Measurements from ENCODE around the gene ENKUR.
"Not testable (repeated sequence)": the region's sequence is repeated elsewhere in the genome, so short reads cannot be mapped to it uniquely, and the experiment has no call there.

The ENKUR gene

DNA sequence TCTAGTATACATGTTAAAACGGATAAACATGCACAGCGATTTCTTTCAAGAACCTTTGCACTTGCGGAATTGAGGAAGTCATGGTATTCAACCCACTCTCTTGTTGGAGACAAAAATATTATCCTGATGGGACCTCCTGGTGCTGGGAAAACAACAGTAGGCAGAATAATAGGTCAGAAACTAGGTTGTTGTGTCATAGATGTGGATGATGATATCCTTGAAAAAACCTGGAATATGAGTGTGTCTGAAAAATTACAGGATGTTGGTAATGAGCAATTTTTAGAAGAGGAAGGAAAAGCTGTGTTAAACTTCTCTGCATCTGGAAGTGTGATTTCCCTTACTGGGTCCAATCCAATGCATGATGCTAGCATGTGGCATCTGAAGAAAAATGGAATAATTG is 7.3 kb upstream of the ENKUR start:
- DNase-seq (ENCODE audit: low read depth), result no peak

DNA sequence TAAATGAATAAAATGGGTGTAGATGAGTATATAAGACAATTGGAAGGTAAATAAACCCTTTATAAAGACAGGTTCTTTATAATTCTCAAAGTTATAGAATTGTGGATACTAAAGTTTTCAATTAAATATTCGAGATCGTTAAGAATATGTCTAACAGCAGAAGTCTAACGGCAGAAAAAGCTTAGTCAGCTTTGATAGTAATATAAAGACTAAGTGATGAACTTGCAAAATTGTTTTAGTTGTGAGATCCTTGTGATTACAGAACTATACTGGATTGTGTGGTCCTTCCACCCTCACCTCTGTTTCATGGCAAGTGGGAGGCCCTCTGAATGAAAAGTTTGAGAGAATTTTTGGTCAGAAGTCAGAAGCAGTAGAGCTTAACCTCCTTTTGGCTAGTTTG is 2.7 kb upstream of the ENKUR start:
- no peak for DNase-seq (ENCODE audit: low read depth)

DNA sequence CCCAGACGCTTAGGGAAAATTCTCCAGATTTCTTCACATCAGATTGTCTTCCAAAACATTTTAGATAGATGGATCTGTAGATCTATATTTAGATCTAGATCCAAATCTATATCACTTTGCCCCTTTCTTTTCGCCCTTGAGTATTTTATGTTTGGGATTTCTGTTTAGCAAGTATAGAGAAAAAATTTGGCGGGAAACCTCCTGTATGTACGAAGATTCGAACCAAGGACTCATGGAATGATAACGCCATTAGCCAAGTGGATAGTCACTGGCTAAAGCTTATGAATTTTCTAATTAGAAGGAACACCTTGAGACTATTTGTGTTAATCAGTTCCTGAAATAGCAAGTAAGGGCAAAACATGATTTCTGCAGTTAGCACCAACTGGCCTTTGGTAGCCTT is 1.7 kb upstream of the ENKUR start:
- DNase-seq (ENCODE audit: low read depth), result no peak

DNA sequence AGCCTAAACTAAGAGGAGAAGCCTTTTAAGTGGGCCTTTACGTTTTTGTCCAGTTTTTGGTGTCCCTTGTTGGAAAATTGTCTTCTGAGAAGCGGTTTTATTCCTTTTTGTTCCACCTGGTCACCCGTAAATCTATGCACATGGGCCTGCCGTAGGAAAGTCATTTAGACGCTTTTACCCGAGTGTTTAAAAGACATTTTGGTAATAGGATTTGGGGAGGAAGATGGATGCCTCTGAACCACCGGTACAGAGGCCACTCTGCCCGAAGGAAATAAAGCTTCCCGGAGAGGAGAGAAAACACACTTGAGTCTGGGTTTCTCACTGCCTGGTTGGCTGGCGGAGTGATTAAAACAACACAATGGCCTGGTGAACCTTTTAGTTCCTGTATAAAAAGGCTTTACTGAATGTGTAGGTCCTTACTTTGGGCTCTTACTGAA is 1.2 kb upstream of the ENKUR start:
- no peak for DNase-seq (ENCODE audit: low read depth)

DNA sequence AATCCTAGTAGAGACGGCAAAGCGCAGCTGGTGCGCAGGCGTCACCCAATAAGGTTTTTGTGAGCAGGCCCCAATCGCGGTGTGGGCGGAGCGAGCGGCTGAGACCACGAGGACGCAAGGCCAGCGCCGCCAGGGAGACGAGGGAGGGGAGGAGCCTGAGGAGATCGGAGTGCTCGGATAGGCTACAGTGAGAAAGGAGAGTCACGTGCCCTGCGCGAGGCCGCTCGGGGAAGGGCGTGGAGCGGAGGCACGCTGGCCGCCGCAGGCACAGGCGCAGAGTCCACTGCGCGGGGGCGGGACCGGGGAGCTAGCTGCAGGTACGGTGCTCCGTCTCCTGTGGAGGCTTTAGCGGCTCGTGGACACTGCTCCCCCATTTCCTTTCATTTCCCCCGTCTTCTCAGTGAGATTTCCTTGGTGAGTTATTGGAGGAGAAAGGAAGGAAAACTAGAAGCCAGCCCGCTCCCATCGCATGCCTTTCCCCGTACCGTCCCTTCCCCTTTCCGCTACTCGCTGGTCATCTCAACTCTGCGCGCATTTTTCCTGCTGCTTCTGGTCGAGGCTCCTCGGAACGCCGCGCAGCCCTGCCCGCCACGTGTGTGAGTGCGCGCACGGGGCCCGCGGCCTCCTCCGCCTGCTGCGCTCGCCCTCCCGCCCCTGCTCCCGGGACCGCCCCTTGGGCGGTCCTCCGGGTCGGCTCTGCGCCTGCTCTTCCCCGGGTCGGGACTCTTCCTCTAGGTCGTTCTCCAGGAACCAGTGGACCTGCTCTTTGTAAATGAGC is 607 bp upstream of the ENKUR start, which contains the start of gene THNSL1:
TSS of gene THNSL1 (plus strand) at position 237 of the 778 bp plus-strand sequence. CDS start 6,612 bp downstream, outside the sequence.
- DNase-seq (ENCODE audit: low read depth), result peak; percentile 96

DNA sequence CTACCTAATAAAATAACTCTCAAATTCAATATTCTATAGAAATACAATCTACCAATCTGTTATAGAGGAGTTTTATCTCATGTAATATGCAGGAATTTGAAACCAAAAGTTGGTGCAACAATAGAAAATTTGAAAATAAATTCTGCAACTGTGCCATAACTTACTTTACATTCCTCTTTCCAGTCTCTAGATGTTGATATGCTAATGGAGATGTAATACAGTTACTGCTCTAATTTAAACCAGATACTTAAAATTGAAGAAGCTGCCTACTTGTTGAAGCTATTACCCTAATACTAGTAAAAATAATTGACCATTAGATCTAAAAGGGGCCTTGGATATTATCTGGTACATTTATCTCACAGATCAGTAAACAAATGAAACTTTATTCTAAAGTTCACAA is 1.4 kb downstream of the ENKUR start:
- DNase-seq (ENCODE audit: low read depth), result no peak

DNA sequence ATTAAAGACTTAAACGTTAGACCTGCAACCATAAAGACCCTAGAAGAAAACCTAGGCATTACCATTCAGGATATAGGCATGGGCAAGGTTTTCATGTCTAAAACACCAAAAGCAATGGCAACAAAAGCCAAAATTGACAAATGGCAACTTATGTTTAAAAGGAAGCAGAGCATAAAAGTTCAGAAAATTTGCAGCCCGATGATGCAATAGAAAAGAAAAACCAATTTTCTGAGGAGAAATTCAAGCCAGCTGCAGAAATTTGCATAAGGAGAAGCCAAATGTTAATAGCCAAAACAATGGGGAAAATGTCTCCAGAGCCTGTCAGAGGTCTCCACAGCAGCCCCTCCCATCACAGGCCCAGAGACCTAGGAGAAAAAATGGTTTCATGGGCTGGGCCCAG is 4.4 kb downstream of the ENKUR start:
- not testable (repeated sequence) for DNase-seq (ENCODE audit: low read depth)

DNA sequence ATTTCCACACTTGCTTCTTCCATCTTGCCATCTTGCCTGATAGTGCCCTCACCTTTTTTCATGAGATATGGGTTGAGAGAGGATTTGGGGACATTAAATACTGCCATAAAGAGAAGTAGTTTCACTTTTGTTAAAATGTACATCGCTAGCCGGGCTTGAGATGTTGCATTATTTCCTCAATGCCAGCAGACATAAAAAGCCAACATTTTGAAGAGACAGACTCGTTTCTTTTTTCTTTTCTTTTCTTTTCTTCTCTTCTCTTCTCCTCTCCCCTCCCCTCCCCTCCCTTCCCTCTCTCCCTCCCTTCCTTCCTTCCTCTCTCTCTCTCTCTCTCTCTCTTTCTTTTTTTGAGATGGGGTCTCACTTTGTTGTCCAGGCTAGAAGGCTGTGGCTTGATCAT is 17.9 kb downstream of the ENKUR start:
- DNase-seq (ENCODE audit: low read depth), result no peak

DNA sequence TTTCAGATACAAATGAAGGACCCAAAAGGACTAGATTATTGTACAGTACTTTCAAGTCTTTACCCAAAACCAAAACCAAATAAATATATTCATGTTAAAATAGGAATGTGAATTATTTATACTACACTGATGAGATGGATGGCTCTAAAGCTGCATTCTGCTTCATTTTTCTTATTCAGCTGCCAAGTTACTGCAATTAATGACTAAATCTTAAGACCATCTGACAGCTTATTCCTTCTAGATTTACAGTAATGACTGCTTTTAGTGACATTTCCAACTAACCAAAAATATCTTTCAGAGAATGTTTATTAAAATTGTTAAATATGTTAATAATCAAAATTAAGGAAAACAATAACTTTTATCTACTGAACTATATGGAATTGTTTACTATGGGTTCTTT is 20.9 kb downstream of the ENKUR start:
- DNase-seq (ENCODE audit: low read depth), result no peak

DNA sequence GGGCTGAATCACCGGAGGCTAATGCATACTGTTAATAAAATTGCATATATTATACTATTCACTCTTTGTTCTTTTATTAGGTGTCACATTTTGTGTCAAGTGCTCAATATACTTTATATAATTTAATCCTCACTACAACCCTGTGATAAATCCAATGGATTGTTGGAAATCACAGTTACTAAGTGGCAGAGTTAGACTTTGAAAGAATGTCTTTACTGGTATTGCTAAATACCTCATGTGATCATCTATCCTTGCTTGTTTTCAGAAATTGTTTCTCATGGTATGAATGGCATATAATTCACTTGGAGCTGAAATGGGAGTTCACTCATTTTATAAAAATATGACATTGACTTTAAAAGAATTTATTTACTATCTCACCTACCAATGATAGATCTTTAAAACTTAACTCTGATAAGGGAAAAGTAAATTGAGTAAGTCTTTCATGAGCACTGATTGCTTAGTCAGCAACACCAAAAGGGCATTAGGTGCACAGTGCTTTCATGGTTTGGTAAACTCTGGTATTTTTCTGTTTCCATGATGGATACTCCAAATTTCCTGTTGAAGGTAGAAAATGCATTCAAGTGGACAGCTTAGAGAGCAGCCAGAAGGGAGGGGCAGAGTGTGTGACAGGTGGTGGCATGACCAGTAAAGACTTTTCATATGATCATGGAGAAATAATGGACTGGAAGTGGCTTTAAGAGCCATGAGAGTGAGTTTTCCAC is 22.6 kb downstream of the ENKUR start:
- DNase-seq (ENCODE audit: low read depth), result no peak

DNA sequence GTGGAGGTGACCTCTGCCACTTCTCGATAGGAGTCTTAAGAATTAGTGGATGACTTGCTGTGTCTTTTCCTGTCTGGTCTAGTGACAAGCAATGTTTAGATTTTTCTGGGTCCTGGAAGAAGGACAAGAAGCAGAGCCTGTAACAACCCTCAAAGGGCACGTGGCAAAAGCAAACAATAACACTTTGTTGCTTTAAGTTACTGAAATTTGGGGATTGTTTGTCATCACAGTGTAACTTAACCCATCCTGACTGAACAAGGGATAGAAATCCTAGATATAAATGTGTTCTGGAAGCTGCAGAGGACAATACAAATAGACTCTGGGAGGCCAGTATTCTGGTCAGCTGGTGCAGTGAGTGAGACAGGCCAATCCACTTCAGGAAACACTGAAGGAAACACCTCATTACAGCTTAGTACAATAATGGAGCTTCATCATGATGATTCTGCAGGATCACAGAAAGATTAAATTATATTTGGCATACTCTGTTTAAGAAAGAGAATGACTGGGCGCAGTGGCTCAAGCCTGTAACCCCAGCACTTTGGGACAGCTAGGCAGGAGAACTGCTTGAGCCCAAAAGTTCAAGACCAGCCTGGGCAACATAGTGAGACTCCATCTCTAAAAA is 23.3 kb downstream of the ENKUR start:
- no peak for DNase-seq (ENCODE audit: low read depth)

DNA sequence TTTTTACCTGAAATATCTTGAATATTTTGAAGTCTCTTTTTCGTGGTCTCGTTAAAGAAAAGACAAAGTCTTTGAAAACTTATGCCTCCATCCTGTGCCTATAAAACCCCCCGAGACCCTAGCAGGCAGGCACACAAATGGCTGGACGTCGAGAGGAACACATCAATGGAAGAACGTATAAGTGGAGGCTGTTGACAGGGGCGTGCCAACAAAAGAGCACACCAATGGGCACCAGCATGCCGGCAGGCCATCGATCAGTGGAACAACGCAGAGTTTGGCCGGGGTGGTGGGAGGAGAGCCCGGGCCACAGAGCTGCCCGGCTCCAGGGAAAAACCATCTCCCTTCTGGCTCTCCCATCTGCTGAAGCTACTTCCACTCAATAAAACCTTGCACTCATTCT is 24.7 kb downstream of the ENKUR start:
- no peak for DNase-seq (ENCODE audit: low read depth)

DNA sequence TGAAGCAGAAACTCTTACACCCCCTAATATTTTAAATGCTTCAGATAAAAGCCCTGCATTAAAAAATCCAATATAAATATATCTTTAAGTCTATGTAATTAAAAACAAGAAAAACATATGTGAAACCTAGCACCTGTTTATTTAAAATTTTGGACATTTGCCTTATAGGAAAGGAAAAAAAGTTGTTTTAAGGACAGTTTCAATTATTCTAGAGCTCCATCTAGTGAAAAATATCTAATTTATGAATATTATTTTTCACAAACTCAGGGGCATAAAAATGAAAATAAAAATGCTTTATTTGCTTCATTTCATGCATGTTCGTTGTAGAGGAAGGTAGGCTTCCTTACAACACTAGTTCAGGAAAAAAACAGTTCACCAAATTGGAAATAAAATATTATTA is 26.1 kb downstream of the ENKUR start:
- DNase-seq (ENCODE audit: low read depth), result no peak

DNA sequence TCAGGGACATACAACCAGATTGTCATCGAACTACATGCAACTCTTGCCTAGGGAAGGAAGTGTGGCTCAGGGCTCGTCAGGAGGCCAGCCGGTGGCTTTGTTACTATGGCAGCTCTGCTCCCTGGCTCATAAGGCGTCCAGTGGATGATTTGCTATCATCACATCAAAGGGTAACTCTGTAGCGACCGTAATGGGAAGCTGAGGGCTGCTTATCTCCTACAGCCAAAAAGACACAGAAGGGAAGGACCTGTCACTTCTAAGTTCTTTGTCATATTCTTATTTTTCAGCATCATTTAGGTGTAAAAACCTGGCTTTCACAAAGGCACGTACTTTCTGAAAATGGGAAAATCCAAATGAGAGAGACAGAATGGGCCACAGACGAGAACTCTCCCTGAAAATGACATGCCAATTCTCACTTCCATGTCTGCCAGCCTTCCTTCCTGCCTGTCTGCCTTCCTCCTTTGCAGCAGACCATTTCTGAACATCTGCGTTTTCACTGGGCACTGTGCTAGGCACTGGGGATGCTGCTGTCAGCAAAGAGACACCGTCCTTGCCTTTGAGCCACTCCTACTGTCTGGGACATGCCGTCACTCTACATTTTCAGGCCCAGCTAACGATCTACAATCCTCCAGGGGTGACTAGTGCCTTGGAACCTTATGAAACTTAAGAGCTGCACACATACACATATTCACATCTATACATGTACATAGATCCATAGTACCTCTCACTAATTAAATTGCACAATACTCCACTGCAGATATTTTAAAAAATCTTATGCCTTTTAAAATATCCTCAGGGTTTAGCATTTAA is 26.9 kb downstream of the ENKUR start:
- no peak for DNase-seq (ENCODE audit: low read depth)

DNA sequence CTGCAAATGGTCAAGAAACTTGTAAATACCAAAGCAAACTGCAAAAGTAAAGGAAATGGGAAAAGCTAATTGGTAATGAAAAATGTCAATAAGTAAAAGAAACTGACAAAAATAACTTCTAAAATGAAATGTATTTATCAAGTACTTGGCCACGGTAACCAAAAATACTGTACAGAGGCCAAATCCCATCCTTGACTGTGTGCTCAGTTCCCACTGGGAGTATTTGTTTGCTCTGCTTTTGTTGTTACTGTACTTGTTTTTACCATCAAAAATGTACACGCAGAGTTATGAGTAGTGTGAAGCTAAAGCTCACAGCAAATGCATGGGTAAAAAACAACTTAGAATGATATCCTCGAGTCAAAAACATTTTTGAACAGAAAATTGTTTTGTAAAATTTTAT is 31.1 kb downstream of the ENKUR start:
- no peak for DNase-seq (ENCODE audit: low read depth)

DNA sequence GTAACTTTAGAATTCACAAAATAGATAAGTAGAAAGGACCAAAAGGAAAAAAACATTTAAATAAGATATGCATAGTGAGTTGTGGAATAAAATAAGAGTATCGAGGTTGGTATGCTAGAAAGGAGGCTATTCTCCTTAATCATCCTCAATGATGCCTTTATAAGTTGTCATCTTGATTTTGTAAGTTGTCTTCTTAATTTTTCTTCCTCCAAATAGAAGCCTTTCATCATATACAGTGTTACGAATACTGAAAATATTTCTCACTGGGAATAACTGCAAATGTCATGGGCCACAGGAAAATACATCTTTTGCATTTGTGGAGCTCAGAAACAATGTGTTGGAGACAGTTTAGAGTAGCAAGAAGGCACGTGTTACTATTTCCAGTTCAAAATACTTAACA is 32.0 kb downstream of the ENKUR start:
- DNase-seq (ENCODE audit: low read depth), result no peak

DNA sequence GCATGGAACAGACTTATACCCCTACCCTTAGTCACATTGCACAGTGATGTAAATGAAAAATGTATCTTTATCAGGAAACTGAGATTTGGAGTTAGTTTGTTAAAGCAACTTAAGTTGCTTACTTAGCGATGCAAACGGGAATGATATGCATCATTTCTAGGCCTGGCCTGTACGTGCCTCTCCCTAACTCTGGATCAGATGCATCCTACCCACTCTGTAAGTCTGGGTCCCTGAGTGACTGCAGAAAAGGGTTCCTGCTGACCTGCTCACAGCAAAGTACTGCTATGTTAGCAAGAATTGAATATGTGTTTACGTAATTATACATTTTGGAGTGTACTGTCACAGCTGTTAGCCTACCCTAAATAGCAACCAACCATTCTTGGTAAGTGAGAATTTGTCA is 32.8 kb downstream of the ENKUR start:
- DNase-seq (ENCODE audit: low read depth), result no peak

DNA sequence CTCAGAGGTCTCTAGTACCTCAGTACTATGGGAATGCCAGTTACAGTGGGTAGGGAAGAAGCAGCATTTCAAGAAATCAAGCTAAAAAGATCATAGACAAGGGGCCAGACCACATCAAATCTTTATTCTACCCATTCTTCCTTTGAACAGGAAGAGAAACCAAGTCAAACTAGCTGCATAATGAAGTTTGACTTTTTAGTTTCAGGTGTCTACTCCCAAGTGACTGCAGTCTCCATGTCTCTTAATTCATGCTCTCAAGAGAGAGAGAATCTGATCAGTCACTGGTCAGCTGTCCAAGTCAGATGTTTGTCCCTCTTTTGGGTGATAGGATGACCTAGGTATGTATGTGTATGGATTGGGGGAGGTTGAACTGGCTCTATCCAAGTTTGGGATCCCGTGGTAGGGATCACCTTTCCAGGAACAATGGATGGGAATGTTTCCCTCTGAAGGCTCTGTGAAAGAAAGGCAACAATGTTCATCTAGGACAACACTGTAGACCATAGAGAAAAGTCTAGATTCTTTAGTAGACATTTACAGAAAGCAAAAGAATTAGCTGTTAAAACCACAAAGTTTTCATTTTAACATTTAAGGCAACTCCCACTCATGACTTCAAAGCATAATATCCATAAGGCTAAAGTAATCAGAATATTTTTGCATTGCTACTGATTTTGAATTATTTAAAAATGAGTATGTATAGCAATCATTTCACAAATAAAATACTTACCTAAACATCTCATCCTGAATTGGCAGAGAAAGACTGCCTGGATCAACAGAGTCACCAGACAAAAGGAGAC is 33.4 kb downstream of the ENKUR start:
- DNase-seq (ENCODE audit: low read depth), result no peak

DNA sequence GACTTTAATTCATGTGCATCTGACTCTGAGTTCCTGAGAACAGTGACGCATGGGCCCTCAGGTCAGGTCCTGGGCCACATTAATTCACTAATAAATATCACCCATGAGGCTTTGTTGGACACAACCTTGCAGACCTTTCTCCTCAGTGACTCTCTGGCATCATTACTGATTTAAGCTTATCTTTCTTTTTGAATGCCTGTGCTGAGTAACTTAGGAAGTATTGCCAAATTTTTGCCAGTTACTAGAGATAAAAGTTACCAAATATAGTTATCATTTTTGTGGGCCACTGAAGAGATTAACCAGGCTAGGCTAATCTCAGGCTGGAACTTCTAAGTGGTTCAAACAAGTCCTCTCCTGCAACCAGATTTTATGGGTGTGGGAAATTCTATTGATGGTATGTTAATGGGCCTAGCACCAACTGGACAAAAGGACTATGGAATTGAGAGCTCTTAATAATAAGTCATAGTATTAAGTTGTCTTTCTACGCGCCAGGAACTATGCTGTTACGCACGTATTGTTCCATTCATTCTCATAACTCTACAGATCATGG is 34.7 kb downstream of the ENKUR start:
- no peak for DNase-seq (ENCODE audit: low read depth)

DNA sequence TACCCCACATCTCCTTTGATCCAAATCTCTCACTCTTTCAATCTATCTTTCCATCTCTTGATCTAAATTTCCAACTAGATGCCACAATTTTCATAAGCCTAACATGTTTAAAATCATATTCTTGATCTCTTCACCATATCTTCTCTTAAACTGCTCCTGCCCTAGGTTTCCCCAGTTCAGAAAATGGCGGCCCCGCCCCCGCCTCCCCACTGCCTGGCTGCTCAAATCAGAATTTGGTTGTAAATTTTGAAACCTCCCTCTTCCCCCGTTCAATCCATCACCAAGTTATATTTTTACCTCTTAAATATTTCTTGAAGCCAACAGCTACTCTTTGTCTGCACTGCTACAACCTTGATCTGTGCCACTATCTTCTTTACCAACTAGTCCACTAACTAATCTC is 36.3 kb downstream of the ENKUR start:
- DNase-seq (ENCODE audit: low read depth), result no peak

DNA sequence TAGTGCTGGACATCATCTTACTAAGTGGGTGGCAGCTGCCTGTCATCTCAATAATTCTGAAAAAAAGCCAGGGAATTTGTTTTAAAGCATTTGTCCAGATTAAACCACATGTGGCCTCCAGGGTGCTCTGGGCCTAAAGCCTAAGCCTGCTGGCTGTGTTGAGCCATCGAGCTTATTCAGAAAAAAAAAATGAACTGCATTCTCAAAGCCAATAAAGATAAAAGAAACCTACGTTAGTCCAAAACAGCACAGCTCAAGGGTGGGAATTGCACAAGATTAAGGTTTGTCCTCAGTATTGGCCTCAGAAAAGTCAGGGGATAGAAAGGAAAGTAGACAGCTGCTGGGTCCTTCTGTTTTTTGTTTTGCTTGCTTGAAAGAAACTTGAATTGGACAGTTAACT is 41.0 kb downstream of the ENKUR start:
- no peak for DNase-seq (ENCODE audit: low read depth)
